GM19099 (cell line): ENCODE results near the gene ARHGAP44.

Experiments
- POLR2A ChIP-seq: IDR thresholded peaks from 3 replicates; pipeline ENCODE4 v1.6.1; 2011; ENCODE audit warnings: low read depth; ENCODE audit not compliant: insufficient read length; ENCODE audit errors: extremely low read depth

The ARHGAP44 gene

GRCh38 chr17:12973496-12974004, 184.3 kb downstream of the ARHGAP44 start:
- no peak for TF ChIP-seq POLR2A

GRCh38 chr17:12974005-12974531, 184.8 kb downstream of the ARHGAP44 start:
- TF ChIP-seq POLR2A = no peak

- no peak for TF ChIP-seq POLR2A
Measured at GRCh38 chr17:12977008-12977751, 187.9 kb downstream of the ARHGAP44 start.

- no peak for TF ChIP-seq POLR2A
Measured at GRCh38 chr17:12979246-12979645, 189.9 kb downstream of the ARHGAP44 start.

GRCh38 chr17:12979826-12980500, 190.7 kb downstream of the ARHGAP44 start:
- no peak for TF ChIP-seq POLR2A

GRCh38 chr17:12982224-12982623, 192.9 kb downstream of the ARHGAP44 start:
- TF ChIP-seq POLR2A = no peak

GRCh38 chr17:12983991-12984884, 194.9 kb downstream of the ARHGAP44 start:
- TF ChIP-seq POLR2A = no peak

- TF ChIP-seq POLR2A = no peak
Measured at GRCh38 chr17:12985431-12986293, 196.4 kb downstream of the ARHGAP44 start.

GRCh38 chr17:12987120-12987519, 197.8 kb downstream of the ARHGAP44 start:
- TF ChIP-seq POLR2A = no peak

- no peak for TF ChIP-seq POLR2A
Measured at GRCh38 chr17:12990041-12990808, 200.9 kb downstream of the ARHGAP44 start.

- TF ChIP-seq POLR2A = no peak
Measured at GRCh38 chr17:12990926-12991325, 201.6 kb downstream of the ARHGAP44 start.

GRCh38 chr17:12992676-12993075, 203.4 kb downstream of the ARHGAP44 start:
- TF ChIP-seq POLR2A = no peak

- no peak for TF ChIP-seq POLR2A
Measured at GRCh38 chr17:12993631-12994030, 204.3 kb downstream of the ARHGAP44 start.
